HepG2 (cell line): ENCODE results near the gene PDE9A. TPM values are rescaled to one million over a fixed set of nuclear protein-coding genes. Genes with fewer than 3 reads are reported as not detected.

Experiments used
- BRCA1 ChIP-seq: sonication (generic); formaldehyde crosslinking; IDR thresholded peaks from 2 replicates; pipeline ENCODE4 v1.4.0; 2020; ENCODE audit warnings: missing genetic modification reagents
- CAMTA2 ChIP-seq: sonication (generic); formaldehyde crosslinking; IDR thresholded peaks from 2 replicates; pipeline ENCODE4 v1.4.0; 2020; ENCODE audit warnings: mild to moderate bottlenecking, missing genetic modification reagents, borderline replicate concordance
- FOXA1 ChIP-seq, 2 experiments: fragments of 450-650 bp in 1 of 2; sonication (generic) in 1 of 2; formaldehyde crosslinking in 1 of 2; IDR thresholded peaks; 2 replicates each; pipeline versions ENCODE4 v1.4.0 to v1.6.1; 2016 to 2020; ENCODE audit warnings: missing genetic modification reagents in 1 of 2
- HNRNPL ChIP-seq: fragments of 200-400 bp; formaldehyde crosslinking; IDR thresholded peaks from 2 replicates; pipeline ENCODE4 v1.6.1; 2017; ENCODE audit warnings: mild to moderate bottlenecking, low read depth, low read length
- ZIK1 ChIP-seq: sonication (generic); formaldehyde crosslinking; IDR thresholded peaks from 2 replicates; pipeline ENCODE4 v1.5.0; 2020; ENCODE audit warnings: mild to moderate bottlenecking, low read depth, missing genetic modification reagents, borderline replicate concordance
- ZNF260 ChIP-seq: sonication (generic); formaldehyde crosslinking; IDR thresholded peaks from 2 replicates; pipeline ENCODE4 v1.4.0; 2020; ENCODE audit warnings: missing genetic modification reagents, low read depth, mild to moderate bottlenecking, borderline replicate concordance
- ZNF530 ChIP-seq: sonication (generic); formaldehyde crosslinking; IDR thresholded peaks from 2 replicates; pipeline ENCODE4 v1.5.0; 2020; ENCODE audit warnings: low read depth, mild to moderate bottlenecking, missing genetic modification reagents
- ZNF546 ChIP-seq: sonication (generic); formaldehyde crosslinking; conservative IDR thresholded peaks from 2 replicates; pipeline ENCODE4 v1.8.1; 2023; ENCODE audit warnings: mild to moderate bottlenecking, missing genetic modification reagents
- ZNF558 ChIP-seq: sonication (generic); formaldehyde crosslinking; IDR thresholded peaks from 2 replicates; pipeline ENCODE4 v1.9.0; 2022; ENCODE audit warnings: mild to moderate bottlenecking, missing genetic modification reagents, borderline replicate concordance
- ZNF615 ChIP-seq: sonication (generic); formaldehyde crosslinking; IDR thresholded peaks from 2 replicates; pipeline ENCODE4 v1.5.0; 2020; ENCODE audit warnings: mild to moderate bottlenecking, missing genetic modification reagents, borderline replicate concordance
- ZNF777 ChIP-seq: sonication (generic); formaldehyde crosslinking; IDR thresholded peaks from 2 replicates; pipeline ENCODE4 v1.4.0; 2020; ENCODE audit warnings: missing genetic modification reagents
- ZSCAN30 ChIP-seq: sonication (generic); formaldehyde crosslinking; IDR thresholded peaks from 2 replicates; pipeline ENCODE4 v1.5.0; 2020; ENCODE audit warnings: mild to moderate bottlenecking, missing genetic modification reagents
- polyA plus RNA-seq, 8 experiments: library from polyadenylated mRNA; depleted of rRNA in 3 of 8; stranded (reverse) in 7 of 8; unstranded in 1 of 8; fragments of >200 nt; fragmentation: Illumina TruSeq in 4 of 8; extraction: Trizol in 4 of 8; gene quantifications; 2 replicates each; pipeline versions ENCODE4 v1.2.1 to v1.2.3, GENCODE V29; 2011 to 2016; ENCODE audit warnings: low read depth in 4 of 8, missing spikeins in 1 of 8, mixed read lengths in 1 of 8; ENCODE audit not compliant: insufficient read depth in 1 of 8
- total RNA-seq, 5 experiments: library from RNA; depleted of rRNA; stranded (reverse); fragments of >200 nt; fragmentation: Illumina TruSeq; extraction: Trizol; gene quantifications; 2 replicates each; pipeline ENCODE4 v1.2.3, GENCODE V29; 2016; ENCODE audit warnings: low read depth in 1 of 5
- TF ChIP-seq, protein P1 (sequence below), 2 experiments: IDR thresholded peaks; 2 replicates each; pipeline ENCODE4 v1.6.1; 2011 to 2012; ENCODE audit warnings: low read length in 2 of 2, borderline replicate concordance in 1 of 2, low read depth in 1 of 2, mild to moderate bottlenecking in 1 of 2, moderate library complexity in 1 of 2
- TF ChIP-seq, protein P2 (sequence below): IDR thresholded peaks from 2 replicates; pipeline ENCODE4 v1.6.1; 2012; ENCODE audit warnings: inconsistent platforms
- TF ChIP-seq, protein P3 (sequence below): IDR thresholded peaks from 2 replicates; pipeline ENCODE4 v1.6.1; 2016; ENCODE audit warnings: low read depth, missing genetic modification reagents, missing compliant biosample characterization
- TF ChIP-seq, protein P4 (sequence below): sonication (generic); formaldehyde crosslinking; IDR thresholded peaks from 2 replicates; pipeline ENCODE4 v1.5.0; 2020; ENCODE audit warnings: mild to moderate bottlenecking, missing genetic modification reagents

The PDE9A gene
- total and polyA plus RNA-seq, 2 of the 13 experiments (the other 11 are each of a cell fraction or from before 2014, with no cell fraction given): 4.6 to 19.7 TPM

DNA sequence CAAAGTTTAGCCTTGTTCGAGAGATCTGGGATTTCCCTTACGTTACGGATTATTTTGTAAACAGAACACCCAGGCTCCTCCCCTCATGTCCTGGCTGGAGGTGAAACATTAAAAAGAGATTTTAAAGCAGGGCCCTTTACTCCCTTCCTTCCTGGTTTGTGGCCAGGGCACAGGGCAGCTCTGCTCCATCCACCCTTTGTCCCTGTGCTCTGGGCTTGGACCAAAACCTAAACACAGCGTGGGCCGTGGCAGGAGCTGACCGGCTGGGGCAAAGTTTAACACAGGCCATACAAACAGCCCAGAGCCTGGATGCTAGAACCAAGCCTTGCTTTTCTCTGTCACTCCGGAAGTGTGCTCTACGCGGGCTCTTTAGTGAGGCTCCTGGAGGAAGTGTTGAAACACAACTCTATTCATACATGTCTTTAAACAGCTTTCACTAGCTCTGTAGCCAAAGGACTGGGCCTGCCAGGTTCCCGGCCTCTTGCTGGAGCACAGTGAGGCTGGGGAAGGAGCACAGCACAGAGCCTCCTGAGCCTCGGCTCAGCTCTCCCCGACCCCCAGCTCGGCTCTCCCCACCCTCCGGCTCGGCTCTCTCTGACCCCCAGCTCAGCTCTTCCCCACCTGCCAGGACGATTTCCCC lies 84.7 kb downstream of the PDE9A start (continued):
- TF ChIP-seq, protein P1, sequence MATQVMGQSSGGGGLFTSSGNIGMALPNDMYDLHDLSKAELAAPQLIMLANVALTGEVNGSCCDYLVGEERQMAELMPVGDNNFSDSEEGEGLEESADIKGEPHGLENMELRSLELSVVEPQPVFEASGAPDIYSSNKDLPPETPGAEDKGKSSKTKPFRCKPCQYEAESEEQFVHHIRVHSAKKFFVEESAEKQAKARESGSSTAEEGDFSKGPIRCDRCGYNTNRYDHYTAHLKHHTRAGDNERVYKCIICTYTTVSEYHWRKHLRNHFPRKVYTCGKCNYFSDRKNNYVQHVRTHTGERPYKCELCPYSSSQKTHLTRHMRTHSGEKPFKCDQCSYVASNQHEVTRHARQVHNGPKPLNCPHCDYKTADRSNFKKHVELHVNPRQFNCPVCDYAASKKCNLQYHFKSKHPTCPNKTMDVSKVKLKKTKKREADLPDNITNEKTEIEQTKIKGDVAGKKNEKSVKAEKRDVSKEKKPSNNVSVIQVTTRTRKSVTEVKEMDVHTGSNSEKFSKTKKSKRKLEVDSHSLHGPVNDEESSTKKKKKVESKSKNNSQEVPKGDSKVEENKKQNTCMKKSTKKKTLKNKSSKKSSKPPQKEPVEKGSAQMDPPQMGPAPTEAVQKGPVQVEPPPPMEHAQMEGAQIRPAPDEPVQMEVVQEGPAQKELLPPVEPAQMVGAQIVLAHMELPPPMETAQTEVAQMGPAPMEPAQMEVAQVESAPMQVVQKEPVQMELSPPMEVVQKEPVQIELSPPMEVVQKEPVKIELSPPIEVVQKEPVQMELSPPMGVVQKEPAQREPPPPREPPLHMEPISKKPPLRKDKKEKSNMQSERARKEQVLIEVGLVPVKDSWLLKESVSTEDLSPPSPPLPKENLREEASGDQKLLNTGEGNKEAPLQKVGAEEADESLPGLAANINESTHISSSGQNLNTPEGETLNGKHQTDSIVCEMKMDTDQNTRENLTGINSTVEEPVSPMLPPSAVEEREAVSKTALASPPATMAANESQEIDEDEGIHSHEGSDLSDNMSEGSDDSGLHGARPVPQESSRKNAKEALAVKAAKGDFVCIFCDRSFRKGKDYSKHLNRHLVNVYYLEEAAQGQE (IDR thresholded peaks at IDR 0.05; ENCODE audit: borderline replicate concordance in 1 of 2, low read depth in 1 of 2, low read length in 2 of 2): no peak; a peak in 1 of 4 replicates
- TF ChIP-seq CAMTA2 (no peak), ZSCAN30 (CRISPR knock-in tag) (no peak), ZNF530 (CRISPR knock-in tag) (no peak), ZNF546 (CRISPR knock-in tag) (no peak), BRCA1 (CRISPR knock-in tag) (no peak), ZNF558 (CRISPR knock-in tag) (no peak), ZNF615 (CRISPR knock-in tag) (no peak), HNRNPL (0 out of 2 replicates have a peak, but pooled peaks have one; percentile 28), ZNF777 (CRISPR knock-in tag) (no peak), ZNF260 (CRISPR knock-in tag) (no peak), ZIK1 (CRISPR knock-in tag) (no peak), FOXA1 (IDR thresholded peaks at IDR 0.05) (no peak), FOXA1 (CRISPR knock-in tag; IDR thresholded peaks at IDR 0.05) (peak; percentile 29; the same call in 1 of the 2 replicates)
- TF ChIP-seq, protein P2, sequence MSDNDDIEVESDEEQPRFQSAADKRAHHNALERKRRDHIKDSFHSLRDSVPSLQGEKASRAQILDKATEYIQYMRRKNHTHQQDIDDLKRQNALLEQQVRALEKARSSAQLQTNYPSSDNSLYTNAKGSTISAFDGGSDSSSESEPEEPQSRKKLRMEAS: peak; percentile 67
- TF ChIP-seq, protein P3, sequence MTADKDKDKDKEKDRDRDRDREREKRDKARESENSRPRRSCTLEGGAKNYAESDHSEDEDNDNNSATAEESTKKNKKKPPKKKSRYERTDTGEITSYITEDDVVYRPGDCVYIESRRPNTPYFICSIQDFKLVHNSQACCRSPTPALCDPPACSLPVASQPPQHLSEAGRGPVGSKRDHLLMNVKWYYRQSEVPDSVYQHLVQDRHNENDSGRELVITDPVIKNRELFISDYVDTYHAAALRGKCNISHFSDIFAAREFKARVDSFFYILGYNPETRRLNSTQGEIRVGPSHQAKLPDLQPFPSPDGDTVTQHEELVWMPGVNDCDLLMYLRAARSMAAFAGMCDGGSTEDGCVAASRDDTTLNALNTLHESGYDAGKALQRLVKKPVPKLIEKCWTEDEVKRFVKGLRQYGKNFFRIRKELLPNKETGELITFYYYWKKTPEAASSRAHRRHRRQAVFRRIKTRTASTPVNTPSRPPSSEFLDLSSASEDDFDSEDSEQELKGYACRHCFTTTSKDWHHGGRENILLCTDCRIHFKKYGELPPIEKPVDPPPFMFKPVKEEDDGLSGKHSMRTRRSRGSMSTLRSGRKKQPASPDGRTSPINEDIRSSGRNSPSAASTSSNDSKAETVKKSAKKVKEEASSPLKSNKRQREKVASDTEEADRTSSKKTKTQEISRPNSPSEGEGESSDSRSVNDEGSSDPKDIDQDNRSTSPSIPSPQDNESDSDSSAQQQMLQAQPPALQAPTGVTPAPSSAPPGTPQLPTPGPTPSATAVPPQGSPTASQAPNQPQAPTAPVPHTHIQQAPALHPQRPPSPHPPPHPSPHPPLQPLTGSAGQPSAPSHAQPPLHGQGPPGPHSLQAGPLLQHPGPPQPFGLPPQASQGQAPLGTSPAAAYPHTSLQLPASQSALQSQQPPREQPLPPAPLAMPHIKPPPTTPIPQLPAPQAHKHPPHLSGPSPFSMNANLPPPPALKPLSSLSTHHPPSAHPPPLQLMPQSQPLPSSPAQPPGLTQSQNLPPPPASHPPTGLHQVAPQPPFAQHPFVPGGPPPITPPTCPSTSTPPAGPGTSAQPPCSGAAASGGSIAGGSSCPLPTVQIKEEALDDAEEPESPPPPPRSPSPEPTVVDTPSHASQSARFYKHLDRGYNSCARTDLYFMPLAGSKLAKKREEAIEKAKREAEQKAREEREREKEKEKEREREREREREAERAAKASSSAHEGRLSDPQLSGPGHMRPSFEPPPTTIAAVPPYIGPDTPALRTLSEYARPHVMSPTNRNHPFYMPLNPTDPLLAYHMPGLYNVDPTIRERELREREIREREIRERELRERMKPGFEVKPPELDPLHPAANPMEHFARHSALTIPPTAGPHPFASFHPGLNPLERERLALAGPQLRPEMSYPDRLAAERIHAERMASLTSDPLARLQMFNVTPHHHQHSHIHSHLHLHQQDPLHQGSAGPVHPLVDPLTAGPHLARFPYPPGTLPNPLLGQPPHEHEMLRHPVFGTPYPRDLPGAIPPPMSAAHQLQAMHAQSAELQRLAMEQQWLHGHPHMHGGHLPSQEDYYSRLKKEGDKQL (CRISPR knock-in tag): no peak
- TF ChIP-seq, protein P4, sequence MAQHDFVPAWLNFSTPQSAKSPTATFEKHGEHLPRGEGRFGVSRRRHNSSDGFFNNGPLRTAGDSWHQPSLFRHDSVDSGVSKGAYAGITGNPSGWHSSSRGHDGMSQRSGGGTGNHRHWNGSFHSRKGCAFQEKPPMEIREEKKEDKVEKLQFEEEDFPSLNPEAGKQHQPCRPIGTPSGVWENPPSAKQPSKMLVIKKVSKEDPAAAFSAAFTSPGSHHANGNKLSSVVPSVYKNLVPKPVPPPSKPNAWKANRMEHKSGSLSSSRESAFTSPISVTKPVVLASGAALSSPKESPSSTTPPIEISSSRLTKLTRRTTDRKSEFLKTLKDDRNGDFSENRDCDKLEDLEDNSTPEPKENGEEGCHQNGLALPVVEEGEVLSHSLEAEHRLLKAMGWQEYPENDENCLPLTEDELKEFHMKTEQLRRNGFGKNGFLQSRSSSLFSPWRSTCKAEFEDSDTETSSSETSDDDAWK: no peak
